A549 (cell line): ENCODE data around the gene MEIOSIN. TPM values are rescaled to one million over a fixed set of nuclear protein-coding genes. Genes with fewer than 3 reads are reported as not detected.

Experiments
- ATAC-seq, 2 experiments: fragments of 200-7000 bp in 1 of 2; fragments of >200 bp in 1 of 2; cut with Nextera tagmentation in 1 of 2; cut with Tn5 transposase in 1 of 2; 3 replicates each; pipeline versions ENCODE4 v1.8.0 to v1.9.1; 2018 to 2020; ENCODE audit warnings: mild to moderate bottlenecking in 1 of 2, moderate library complexity in 1 of 2
- CTCF ChIA-PET: fragments of 300-600 bp; sonication (Branson Sonifier 250); formaldehyde crosslinking; extraction: SDS; loops from one replicate; lab custom pipeline; 2021; ENCODE audit warnings: antibody characterized with exemption, inconsistent platforms; lab: Yijun Ruan, JAX
- POLR2A ChIA-PET: fragments of 350-600 bp; formaldehyde crosslinking; extraction: SDS; loops from one replicate; lab custom pipeline; 2021; ENCODE audit warnings: antibody characterized with exemption, inconsistent platforms; lab: Yijun Ruan, JAX
- DNase-seq, 2 experiments: peaks; one replicate each; pipeline versions ENCODE4 v3.0.0 to v3.0.0-alpha.2; 2011 to 2016; ENCODE audit warnings: low read depth in 1 of 2, low spot score in 1 of 2
- FAIRE-seq: peaks from 2 replicates; lab custom pipeline; 2011; peaks lifted over from hg19 to GRCh38; lab: Jason Lieb, UNC
- H3K27ac ChIP-seq, 2 experiments: fragments of >200 bp; sonication (Bioruptor Twin); formaldehyde crosslinking; 3 replicates each; pipeline ENCODE4 v1.5.1; 2016 to 2017
- H3K4me1 ChIP-seq: fragments of >200 bp; sonication (Bioruptor Twin); formaldehyde crosslinking; 3 replicates; pipeline ENCODE4 v1.6.1; 2016
- H3K4me2 ChIP-seq: fragments of >200 bp; sonication (Bioruptor Twin); formaldehyde crosslinking; 3 replicates; pipeline ENCODE4 v1.6.1; 2016
- H3K4me3 ChIP-seq: fragments of >200 bp; sonication (Bioruptor Twin); formaldehyde crosslinking; 3 replicates; pipeline ENCODE4 v1.5.1; 2016
- H3K9me3 ChIP-seq: fragments of >200 bp; sonication (Bioruptor Twin); formaldehyde crosslinking; 3 replicates; pipeline ENCODE4 v1.6.1; 2016
- CHD4 ChIP-seq: fragments of 200-600 bp; sonication (generic); IDR thresholded peaks from 2 replicates; pipeline ENCODE4 v1.6.1; 2016; ENCODE audit warnings: antibody characterized with exemption, mild to moderate bottlenecking, borderline replicate concordance
- EP300 ChIP-seq, 2 experiments: fragments of >200 bp; sonication (Bioruptor Twin); formaldehyde crosslinking; IDR thresholded peaks; 2 replicates in 1 of 2; 3 replicates in 1 of 2; pipeline ENCODE4 v1.6.1; 2016 to 2017
- FOSL2 ChIP-seq, 2 experiments: fragments of 450-650 bp in 1 of 2; fragments of >200 bp in 1 of 2; sonication (Bioruptor Twin) in 1 of 2; formaldehyde crosslinking; IDR thresholded peaks; 2 replicates each; pipeline versions ENCODE4 v1.5.0 to v1.6.1; 2016 to 2020; ENCODE audit warnings: mild to moderate bottlenecking in 1 of 2, moderate library complexity in 1 of 2
- GATA3 ChIP-seq: IDR thresholded peaks from 2 replicates; pipeline ENCODE4 v1.6.1; 2012; ENCODE audit warnings: borderline replicate concordance
- HEYL ChIP-seq: fragments of 250-450 bp; sonication (Bioruptor Pico); IDR thresholded peaks from 2 replicates; pipeline ENCODE4 v1.8.0; 2021; ENCODE audit warnings: mild to moderate bottlenecking, moderate library complexity
- JUN ChIP-seq, 2 experiments: fragments of >200 bp; sonication (Bioruptor Twin); formaldehyde crosslinking; IDR thresholded peaks; 2 replicates in 1 of 2; 3 replicates in 1 of 2; pipeline ENCODE4 v1.6.1; 2016 to 2017
- JUNB ChIP-seq: fragments of >200 bp; sonication (Bioruptor Twin); formaldehyde crosslinking; IDR thresholded peaks from 2 replicates; pipeline ENCODE4 v1.6.1; 2016
- KDM1A ChIP-seq: fragments of 200-600 bp; sonication (generic); IDR thresholded peaks from 2 replicates; pipeline ENCODE4 v1.6.1; 2016; ENCODE audit warnings: low read depth, mild to moderate bottlenecking
- KDM5A ChIP-seq: fragments of 200-600 bp; sonication (generic); IDR thresholded peaks from 2 replicates; pipeline ENCODE4 v1.6.1; 2016; ENCODE audit warnings: antibody characterized with exemption, mild to moderate bottlenecking
- MAX ChIP-seq: IDR thresholded peaks from 2 replicates; pipeline ENCODE4 v1.6.1; 2012
- PBX3 ChIP-seq: IDR thresholded peaks from 2 replicates; pipeline ENCODE4 v1.6.1; 2012
- RCOR1 ChIP-seq: fragments of 150-350 bp; IDR thresholded peaks from 2 replicates; pipeline ENCODE4 v1.6.1; 2014; ENCODE audit warnings: antibody characterized with exemption, low read length, low read depth
- RFX5 ChIP-seq: fragments of 450-650 bp; IDR thresholded peaks from 2 replicates; pipeline ENCODE4 v1.7.1; 2014; ENCODE audit warnings: antibody characterized with exemption, mild to moderate bottlenecking, moderate library complexity
- TFCP2L1 ChIP-seq: fragments of 250-450 bp; sonication (Bioruptor Pico); IDR thresholded peaks from 2 replicates; pipeline ENCODE4 v1.5.0; 2021; ENCODE audit warnings: mild to moderate bottlenecking
- ZNF302 ChIP-seq: fragments of 250-450 bp; sonication (Bioruptor Pico); IDR thresholded peaks from 2 replicates; pipeline ENCODE4 v1.9.0; 2021; ENCODE audit warnings: inconsistent platforms, mild to moderate bottlenecking, moderate library complexity
- WGBS: methylation state at CpG from one replicate; pipeline ENCODE4 v1.1.6; 2017; ENCODE audit errors: missing lambda C conversion rate; 5-methylcytosine and 5-hydroxymethylcytosine counted together
- polyA plus RNA-seq, 4 experiments: library from polyadenylated mRNA; depleted of rRNA in 3 of 4; stranded (reverse); fragments of >200 nt; fragmentation: RNase III in 1 of 4; extraction: RNeasy Plus Mini Kit Qiagen cat#74134 plus additional on column Dnase treatment in 1 of 4; gene quantifications; 2 replicates in 3 of 4; 3 replicates in 1 of 4; pipeline ENCODE4 v1.2.3, GENCODE V29; 2011 to 2017
- TF ChIP-seq, protein P1 (sequence below): fragments of 250-450 bp; sonication (Bioruptor Pico); IDR thresholded peaks from 2 replicates; pipeline ENCODE4 v1.5.0; 2020; ENCODE audit warnings: low read depth, mild to moderate bottlenecking, moderate library complexity
- TF ChIP-seq, protein P2 (sequence below): fragments of >200 bp; sonication (Bioruptor Twin); formaldehyde crosslinking; IDR thresholded peaks from 3 replicates; pipeline ENCODE4 v1.5.1; 2016

MEIOSIN gene
- polyA plus RNA-seq, 2 of the 4 experiments (the other 2 are of a cell fraction), result not detected

DNA sequence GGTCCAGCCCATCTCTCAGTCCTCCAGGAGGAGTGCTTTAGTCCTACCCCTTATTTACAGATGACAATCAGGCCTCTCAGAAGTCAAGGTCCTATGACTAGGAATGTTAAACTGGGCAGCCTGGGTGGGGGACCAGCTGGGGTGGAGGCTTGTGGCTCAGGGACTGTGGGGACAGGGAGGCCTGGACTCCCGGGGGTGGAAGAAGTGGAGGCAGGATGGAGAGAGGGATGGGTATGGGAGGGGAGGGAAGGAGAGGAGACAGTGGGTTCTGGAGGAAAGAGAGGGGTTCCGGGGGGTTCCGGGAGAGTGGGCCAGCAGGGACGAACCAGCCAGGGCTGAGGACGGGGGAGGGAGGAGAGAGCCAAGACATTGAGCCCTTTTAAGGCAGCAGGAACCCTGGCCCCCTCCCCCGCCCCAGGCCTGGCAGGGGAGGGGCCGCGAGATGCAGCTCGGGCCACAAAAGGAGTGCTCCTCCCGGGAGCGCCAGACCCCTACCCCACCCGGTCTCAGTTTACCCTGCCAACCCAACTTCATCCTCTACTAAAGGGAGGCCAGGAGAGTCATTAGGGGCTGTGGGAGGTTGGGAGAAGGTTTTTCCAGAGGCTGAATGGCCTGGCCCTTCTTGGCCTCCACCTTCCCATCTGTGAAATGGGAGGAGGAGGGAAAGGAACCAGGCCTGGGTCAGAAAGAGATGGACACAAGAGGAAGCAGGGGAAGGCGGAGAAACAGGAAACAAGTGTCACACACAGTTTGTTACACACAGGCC lies 47.4 kb downstream of the MEIOSIN start:
- H3K4me3 ChIP-seq, result peak overlapping the region; percentile 34; the same call in 2 of the 3 replicates
- peak; percentile 60; the same call in 1 of the 2 replicates for TF ChIP-seq KDM1A
- 0 out of 2 replicates have a peak, but pooled peaks have one; percentile 23 for TF ChIP-seq GATA3
- TF ChIP-seq RFX5, result no peak
- TF ChIP-seq CHD4, result peak; percentile 37; the same call in 1 of the 2 replicates
- TF ChIP-seq RCOR1, result no peak
- peaks cover 56% of the 10 kb centered on the region for H3K4me1 ChIP-seq
- WGBS, result 68% methylated on average over 13 of the region's 13 CpGs
- FAIRE-seq (no peak), DNase-seq (peak in 1 of 2 experiments; percentile 39), ATAC-seq (0 out of 6 replicates have a peak, but pooled peaks of 1 of the 2 experiments have one; percentile 0)
- H3K4me2 ChIP-seq, result peak overlapping the region; percentile 88
- CTCF ChIA-PET, result interaction anchor here (0.6 to 74.3 kb wide), 5 partner anchors 4 to 95 kb away, joined by 3 to 2204 read pairs (median 4); partner anchors contain the start of genes DMPK, DMWD, FOXA3 and QPCTL
- peak overlapping the region; percentile 90 to 96 for H3K27ac ChIP-seq
- no peaks in the 10 kb centered on the region for H3K9me3 ChIP-seq
- POLR2A ChIA-PET, result interaction anchor here (1.2 to 3.0 kb wide), 3 partner anchors 11 to 18 kb away, joined by 3 to 42 read pairs (median 30); partner anchors contain the start of genes DMWD and SIX5

DNA sequence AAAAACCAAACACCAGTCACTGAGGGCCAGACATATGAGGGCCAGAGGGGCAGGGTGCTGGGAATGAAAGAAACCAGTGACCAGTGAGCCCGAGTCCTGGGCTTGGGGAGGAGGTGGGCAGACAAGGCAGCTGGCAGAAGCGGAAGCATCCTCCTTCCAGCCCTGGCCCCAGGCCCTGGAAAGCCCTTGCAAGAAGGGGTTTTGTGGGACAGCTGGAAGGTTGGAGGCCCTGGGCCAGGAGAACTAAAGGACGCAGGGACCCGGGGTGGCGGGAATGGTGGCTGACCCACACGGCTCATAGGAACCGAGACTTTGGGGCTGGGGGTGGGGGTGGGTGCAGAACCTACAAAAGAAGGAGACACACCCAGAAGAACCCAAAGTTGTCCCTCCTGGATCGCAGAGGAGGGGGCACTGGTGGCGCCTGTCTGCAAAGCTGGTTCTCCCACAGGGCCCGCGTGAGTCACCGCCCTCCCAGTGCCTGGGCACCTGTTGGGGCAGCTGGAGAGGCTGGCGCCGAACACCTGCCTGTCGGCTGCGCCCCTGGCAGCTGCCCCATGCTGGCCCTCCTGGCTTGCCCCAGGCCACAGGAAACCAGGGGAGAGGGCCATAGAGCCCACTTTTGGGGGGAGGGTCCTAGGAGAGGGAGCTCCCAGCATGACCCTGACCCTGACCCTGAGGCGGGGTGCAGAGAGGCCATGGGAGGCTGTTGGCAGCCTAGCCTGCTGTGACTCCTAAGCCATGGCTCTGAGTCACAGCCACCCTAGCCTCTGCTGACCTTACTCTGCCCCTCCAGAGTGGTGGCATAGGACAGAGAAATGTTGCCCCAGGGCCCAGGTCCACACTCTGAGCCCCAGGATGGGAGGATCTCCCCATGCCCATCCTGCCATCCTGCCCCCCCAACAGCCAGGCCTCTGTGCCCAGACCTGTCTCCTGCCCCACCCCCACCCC lies 48.2 kb downstream of the MEIOSIN start:
- Histone ChIP-seq H3K27ac (peak overlapping the region; percentile 90 to 96), H3K9me3 (no peaks in the 10 kb centered on the region), H3K4me1 (peaks cover 56% of the 10 kb centered on the region), H3K4me2 (peak overlapping the region; percentile 88), H3K4me3 (peak overlapping the region; percentile 34)
- DNase-seq, result peak; percentile 57 to 92
- ATAC-seq, result peak; percentile 45 to 52
- ChIA-PET POLR2A (interaction anchor here (1.2 to 3.0 kb wide), 3 partner anchors 11 to 18 kb away, joined by 3 to 42 read pairs (median 30); partner anchors contain the start of genes DMWD and SIX5), CTCF (interaction anchor here (0.6 to 74.3 kb wide), 6 partner anchors 3 to 96 kb away, joined by 3 to 2204 read pairs (median 4); partner anchors contain the start of genes DMPK, DMWD, FOXA3 and QPCTL)
- FAIRE-seq, result peak; percentile 61
- 28% methylated on average over 14 of the region's 17 CpGs for WGBS
- peak in 1 of 2 experiments; percentile 71; a peak in 3 of 5 replicates for TF ChIP-seq JUN (IDR thresholded peaks at IDR 0.05)
- TF ChIP-seq ZNF302 (CRISPR knock-in tag), result no peak
- no peak for TF ChIP-seq FOSL2 (IDR thresholded peaks at IDR 0.05)
- peak; percentile 70 for TF ChIP-seq FOSL2 (CRISPR knock-in tag; IDR thresholded peaks at IDR 0.05)
- no peak for TF ChIP-seq KDM5A
- TF ChIP-seq, protein P1, sequence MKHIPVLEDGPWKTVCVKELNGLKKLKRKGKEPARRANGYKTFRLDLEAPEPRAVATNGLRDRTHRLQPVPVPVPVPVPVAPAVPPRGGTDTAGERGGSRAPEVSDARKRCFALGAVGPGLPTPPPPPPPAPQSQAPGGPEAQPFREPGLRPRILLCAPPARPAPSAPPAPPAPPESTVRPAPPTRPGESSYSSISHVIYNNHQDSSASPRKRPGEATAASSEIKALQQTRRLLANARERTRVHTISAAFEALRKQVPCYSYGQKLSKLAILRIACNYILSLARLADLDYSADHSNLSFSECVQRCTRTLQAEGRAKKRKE (CRISPR knock-in tag), result peak; percentile 73
- peak; percentile 35; the same call in 1 of the 2 replicates for TF ChIP-seq MAX
- TF ChIP-seq PBX3, result peak; percentile 42; the same call in 1 of the 2 replicates
- TF ChIP-seq JUNB, result peak; percentile 49
- 0 out of 5 replicates have a peak, but pooled peaks of 1 of the 2 experiments have one; percentile 32 for TF ChIP-seq EP300 (IDR thresholded peaks at IDR 0.05)

GRCh38 chr19:45782162-45782691 lies 49.0 kb downstream of the MEIOSIN start, which contains the start of gene DMPK:
Gene DMPK (minus strand): TSS chr19:45782490. CDS start chr19:45782352, 138 bp downstream.
- WGBS, result 10% methylated on average over 13 of the region's 18 CpGs
- Histone ChIP-seq H3K27ac (peak within 1 kb of the TSS; percentile 90 to 96), H3K4me1 (peaks cover 56% of the 10 kb centered on the region), H3K4me2 (peak within 1 kb of the TSS; percentile 88), H3K9me3 (no peaks in the 10 kb centered on the region), H3K4me3 (peak within 1 kb of the TSS; percentile 34)
- ChIA-PET CTCF (interaction anchor here (0.6 to 74.3 kb wide), 8 partner anchors 3 to 171 kb away, joined by 3 to 2204 read pairs (median 4); partner anchors contain the start of genes DMPK, DMWD, QPCTL and RSPH6A), POLR2A (interaction anchor here (0.6 to 3.0 kb wide), 10 partner anchors 8 to 477 kb away, joined by 4 to 42 read pairs (median 4); partner anchors contain the start of genes CCDC61, DMWD, FBXO46 and SIX5)
- FAIRE-seq (no peak), DNase-seq (peak in 1 of 2 experiments; percentile 45), ATAC-seq (peak; percentile 22 to 37; a peak in 5 of 6 replicates)
- TF ChIP-seq TFCP2L1 (CRISPR knock-in tag), result peak; percentile 73; the same call in 1 of the 2 replicates
- TF ChIP-seq PBX3, result peak; percentile 57; the same call in 1 of the 2 replicates
- TF ChIP-seq HEYL (CRISPR knock-in tag), result no peak
- TF ChIP-seq, protein P2, sequence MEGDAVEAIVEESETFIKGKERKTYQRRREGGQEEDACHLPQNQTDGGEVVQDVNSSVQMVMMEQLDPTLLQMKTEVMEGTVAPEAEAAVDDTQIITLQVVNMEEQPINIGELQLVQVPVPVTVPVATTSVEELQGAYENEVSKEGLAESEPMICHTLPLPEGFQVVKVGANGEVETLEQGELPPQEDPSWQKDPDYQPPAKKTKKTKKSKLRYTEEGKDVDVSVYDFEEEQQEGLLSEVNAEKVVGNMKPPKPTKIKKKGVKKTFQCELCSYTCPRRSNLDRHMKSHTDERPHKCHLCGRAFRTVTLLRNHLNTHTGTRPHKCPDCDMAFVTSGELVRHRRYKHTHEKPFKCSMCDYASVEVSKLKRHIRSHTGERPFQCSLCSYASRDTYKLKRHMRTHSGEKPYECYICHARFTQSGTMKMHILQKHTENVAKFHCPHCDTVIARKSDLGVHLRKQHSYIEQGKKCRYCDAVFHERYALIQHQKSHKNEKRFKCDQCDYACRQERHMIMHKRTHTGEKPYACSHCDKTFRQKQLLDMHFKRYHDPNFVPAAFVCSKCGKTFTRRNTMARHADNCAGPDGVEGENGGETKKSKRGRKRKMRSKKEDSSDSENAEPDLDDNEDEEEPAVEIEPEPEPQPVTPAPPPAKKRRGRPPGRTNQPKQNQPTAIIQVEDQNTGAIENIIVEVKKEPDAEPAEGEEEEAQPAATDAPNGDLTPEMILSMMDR, result no peak
